ENCODE results near the gene TEX12. TPM values are rescaled to one million over a fixed set of nuclear protein-coding genes. Genes with fewer than 3 reads are reported as not detected.

Gene TEX12
- total RNA-seq, 3 donors from 2014 or later = 1.2 to 1.3 TPM; not detected in 1

DNA sequence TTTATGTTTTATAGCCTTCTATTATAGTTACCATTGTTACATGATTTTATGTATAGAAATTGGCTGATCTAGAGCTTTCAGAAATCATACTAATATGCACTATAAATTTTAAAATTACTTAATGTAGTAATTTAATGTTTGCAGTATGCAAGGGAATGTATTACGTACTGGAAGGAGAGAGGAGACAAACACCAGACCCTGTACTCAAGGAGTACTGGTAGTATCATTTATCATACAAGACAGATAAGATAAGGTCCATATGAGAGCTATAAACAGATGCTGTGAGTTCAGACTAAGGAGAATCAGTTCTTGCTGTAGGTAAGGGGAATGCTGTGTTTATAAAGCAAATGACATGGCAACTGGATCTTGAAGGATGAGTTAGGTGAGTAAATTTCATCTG lies 8.9 kb downstream of the TEX12 start:
- H3K27ac ChIP-seq = no peak overlapping the region
- TF ChIP-seq, protein P1, sequence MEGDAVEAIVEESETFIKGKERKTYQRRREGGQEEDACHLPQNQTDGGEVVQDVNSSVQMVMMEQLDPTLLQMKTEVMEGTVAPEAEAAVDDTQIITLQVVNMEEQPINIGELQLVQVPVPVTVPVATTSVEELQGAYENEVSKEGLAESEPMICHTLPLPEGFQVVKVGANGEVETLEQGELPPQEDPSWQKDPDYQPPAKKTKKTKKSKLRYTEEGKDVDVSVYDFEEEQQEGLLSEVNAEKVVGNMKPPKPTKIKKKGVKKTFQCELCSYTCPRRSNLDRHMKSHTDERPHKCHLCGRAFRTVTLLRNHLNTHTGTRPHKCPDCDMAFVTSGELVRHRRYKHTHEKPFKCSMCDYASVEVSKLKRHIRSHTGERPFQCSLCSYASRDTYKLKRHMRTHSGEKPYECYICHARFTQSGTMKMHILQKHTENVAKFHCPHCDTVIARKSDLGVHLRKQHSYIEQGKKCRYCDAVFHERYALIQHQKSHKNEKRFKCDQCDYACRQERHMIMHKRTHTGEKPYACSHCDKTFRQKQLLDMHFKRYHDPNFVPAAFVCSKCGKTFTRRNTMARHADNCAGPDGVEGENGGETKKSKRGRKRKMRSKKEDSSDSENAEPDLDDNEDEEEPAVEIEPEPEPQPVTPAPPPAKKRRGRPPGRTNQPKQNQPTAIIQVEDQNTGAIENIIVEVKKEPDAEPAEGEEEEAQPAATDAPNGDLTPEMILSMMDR (IDR thresholded peaks at IDR 0.05) = no peak
- TF ChIP-seq POLR2AphosphoS5 (IDR thresholded peaks at IDR 0.05) (no peak), POLR2A (IDR thresholded peaks at IDR 0.05) (no peak)
- no peak overlapping the region for H3K4me3 ChIP-seq
- H3K9me3 ChIP-seq = no peaks in the 10 kb centered on the region
- intact Hi-C loops (cut with DNase I; ENCODE audit: low total_unique reads) = no loop called here
- no peaks in the 10 kb centered on the region for H3K27me3 ChIP-seq
- H3K4me1 ChIP-seq = no peaks in the 10 kb centered on the region
- DNase-seq (ENCODE audit: low spot score in 2 of 2) = no peak
- no peaks in the 10 kb centered on the region for H3K36me3 ChIP-seq

DNA sequence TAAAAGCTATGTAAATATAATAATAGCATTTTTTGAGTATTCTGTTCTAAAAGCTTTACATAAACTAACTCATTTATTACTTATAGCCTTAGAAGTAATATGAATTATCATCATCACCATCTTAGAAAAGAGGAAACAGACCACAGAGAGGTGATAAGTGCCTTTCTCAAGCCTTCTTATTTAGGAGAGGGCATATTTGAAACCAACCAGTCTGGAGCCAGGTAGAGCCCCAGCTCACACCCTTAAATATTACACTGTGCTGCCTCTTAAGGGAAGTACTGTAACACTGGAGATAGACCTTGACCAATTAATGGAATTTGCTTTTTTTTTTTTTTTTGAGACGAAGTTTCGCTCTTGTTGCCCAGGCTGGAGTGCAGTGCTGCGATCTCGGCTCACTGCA lies 10.4 kb downstream of the TEX12 start:
- H3K9me3 ChIP-seq = no peaks in the 10 kb centered on the region
- no peak for DNase-seq (ENCODE audit: low spot score in 2 of 2)
- intact Hi-C loops (cut with DNase I; ENCODE audit: low total_unique reads) = no loop called here
- H3K27ac ChIP-seq = no peak overlapping the region
- H3K4me1 ChIP-seq = no peaks in the 10 kb centered on the region
- no peaks in the 10 kb centered on the region for H3K27me3 ChIP-seq
- TF ChIP-seq, protein P1 (IDR thresholded peaks at IDR 0.05) = no peak
- TF ChIP-seq POLR2A (IDR thresholded peaks at IDR 0.05) = no peak
- no peak for TF ChIP-seq POLR2AphosphoS5 (IDR thresholded peaks at IDR 0.05)
- no peak overlapping the region for H3K4me3 ChIP-seq
- no peaks in the 10 kb centered on the region for H3K36me3 ChIP-seq

DNA sequence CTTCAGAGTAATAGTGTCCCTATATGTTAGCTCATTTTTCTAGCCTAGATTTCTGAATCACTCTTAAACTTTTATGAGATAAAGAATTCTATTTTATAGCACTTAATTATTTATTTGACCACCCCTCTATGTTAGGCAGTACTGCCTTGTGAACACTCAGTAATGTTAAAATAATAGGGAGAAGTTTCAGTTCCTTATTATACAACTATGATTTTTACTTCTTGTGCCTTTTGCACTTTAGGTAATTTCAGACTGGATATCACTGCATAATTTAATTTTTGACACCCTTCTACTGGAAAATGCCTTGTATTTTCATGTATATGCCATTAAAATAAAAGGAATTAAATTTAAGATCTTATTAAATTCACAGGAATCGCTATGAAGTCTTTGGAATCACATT lies 11.3 kb downstream of the TEX12 start:
- H3K4me3 ChIP-seq = no peak overlapping the region
- DNase-seq (ENCODE audit: low spot score in 2 of 2) = no peak
- no peaks in the 10 kb centered on the region for H3K4me1 ChIP-seq
- no peaks in the 10 kb centered on the region for H3K27me3 ChIP-seq
- TF ChIP-seq POLR2A (IDR thresholded peaks at IDR 0.05) = no peak
- TF ChIP-seq, protein P1 (IDR thresholded peaks at IDR 0.05) = no peak
- no peak for TF ChIP-seq POLR2AphosphoS5 (IDR thresholded peaks at IDR 0.05)
- H3K9me3 ChIP-seq = no peaks in the 10 kb centered on the region
- H3K27ac ChIP-seq = no peak overlapping the region
- intact Hi-C loops (cut with DNase I; ENCODE audit: low total_unique reads) = no loop called here
- no peaks in the 10 kb centered on the region for H3K36me3 ChIP-seq

DNA sequence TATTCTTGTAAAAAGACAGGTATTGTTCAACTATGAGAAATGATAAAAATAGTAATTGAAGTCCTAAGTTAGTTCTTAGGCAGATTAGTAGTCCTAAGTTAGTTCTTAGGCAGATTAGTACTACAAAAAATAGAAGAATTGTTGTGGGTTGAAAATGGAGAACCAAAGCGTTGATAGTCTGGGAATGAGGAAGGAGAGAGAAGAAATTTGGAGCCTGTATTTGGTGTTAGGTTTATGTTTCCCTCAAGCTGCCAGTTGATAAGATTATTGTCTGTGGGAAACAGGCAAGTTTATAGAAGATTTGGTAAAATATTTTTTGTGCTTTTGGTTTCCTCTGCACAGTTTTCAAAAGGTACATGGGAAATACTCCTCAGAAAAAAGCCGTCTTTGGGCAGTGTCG lies 11.8 kb downstream of the TEX12 start:
- Histone ChIP-seq H3K4me1 (no peaks in the 10 kb centered on the region), H3K27ac (no peak overlapping the region), H3K4me3 (no peak overlapping the region), H3K36me3 (no peaks in the 10 kb centered on the region), H3K9me3 (no peaks in the 10 kb centered on the region), H3K27me3 (no peaks in the 10 kb centered on the region)
- no peak for DNase-seq (ENCODE audit: low spot score in 2 of 2)
- TF ChIP-seq POLR2AphosphoS5 (IDR thresholded peaks at IDR 0.05) (no peak), POLR2A (IDR thresholded peaks at IDR 0.05) (no peak)
- TF ChIP-seq, protein P1 (IDR thresholded peaks at IDR 0.05) = no peak
- intact Hi-C loops (cut with DNase I; ENCODE audit: low total_unique reads) = no loop called here

DNA sequence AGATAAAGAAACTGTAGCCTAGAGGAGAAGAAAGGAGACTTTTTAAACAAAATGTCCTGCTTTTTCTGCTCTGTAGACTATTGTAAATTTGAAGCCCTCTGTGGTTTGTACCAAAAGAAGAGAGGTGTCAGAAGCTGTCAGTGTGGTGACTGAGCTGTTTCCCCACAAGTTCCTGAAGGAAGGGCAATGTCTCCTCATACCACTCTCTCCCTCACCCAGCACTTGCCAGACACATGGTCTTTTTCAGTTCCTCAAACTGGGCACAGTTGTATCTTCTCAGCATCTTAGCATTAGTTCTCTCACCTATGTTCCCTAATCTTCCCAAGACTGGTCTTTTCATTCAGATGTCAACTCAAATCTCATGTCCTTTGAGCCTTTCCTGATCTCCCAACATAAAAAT lies 12.4 kb downstream of the TEX12 start:
- no peak overlapping the region for H3K27ac ChIP-seq
- TF ChIP-seq, protein P1 (IDR thresholded peaks at IDR 0.05) = no peak
- TF ChIP-seq POLR2A (IDR thresholded peaks at IDR 0.05) (no peak), POLR2AphosphoS5 (IDR thresholded peaks at IDR 0.05) (no peak)
- H3K9me3 ChIP-seq = no peaks in the 10 kb centered on the region
- DNase-seq (ENCODE audit: low spot score in 2 of 2) = no peak
- no peak overlapping the region for H3K4me3 ChIP-seq
- no peaks in the 10 kb centered on the region for H3K4me1 ChIP-seq
- no peaks in the 10 kb centered on the region for H3K36me3 ChIP-seq
- H3K27me3 ChIP-seq = no peaks in the 10 kb centered on the region
- intact Hi-C loops (cut with DNase I; ENCODE audit: low total_unique reads) = no loop called here
